ENCODE results near the gene MYBL2.
A peak's percentile ranks its signal among the peaks of the same experiment; 100 is the strongest.

The MYBL2 gene

GRCh38 chr20:43723186-43723585 is 56.3 kb downstream of the MYBL2 start:
- no peak for DNase-seq (ENCODE audit: low spot score)

GRCh38 chr20:43723735-43724134 is 56.8 kb downstream of the MYBL2 start:
- DNase-seq (ENCODE audit: low spot score) = no peak

GRCh38 chr20:43724383-43724782 is 57.5 kb downstream of the MYBL2 start:
- no peak for DNase-seq (ENCODE audit: low spot score)

- no peak for DNase-seq (ENCODE audit: low spot score)
These were observed 58.8 kb downstream of the MYBL2 start for GRCh38 chr20:43725666-43726065.

- DNase-seq (ENCODE audit: low spot score) = no peak
These were observed 59.4 kb downstream of the MYBL2 start for GRCh38 chr20:43726333-43726732.

- DNase-seq (ENCODE audit: low spot score) = no peak
These were observed 60.0 kb downstream of the MYBL2 start, which contains the start of gene GTSF1L for GRCh38 chr20:43726811-43727338. TSS of gene GTSF1L (minus strand) at chr20:43727002. CDS start at chr20:43726694, 308 bp downstream.

- no peak for DNase-seq (ENCODE audit: low spot score)
These were observed 61.2 kb downstream of the MYBL2 start for GRCh38 chr20:43727980-43728590.

- no peak for DNase-seq (ENCODE audit: low spot score)
These were observed 61.9 kb downstream of the MYBL2 start for GRCh38 chr20:43728686-43729255.

GRCh38 chr20:43731469-43731868 is 64.6 kb downstream of the MYBL2 start:
- no peak for DNase-seq (ENCODE audit: low spot score)

- no peak for DNase-seq (ENCODE audit: low spot score)
These were observed 65.0 kb downstream of the MYBL2 start for GRCh38 chr20:43731927-43732326.

- no peak for DNase-seq (ENCODE audit: low spot score)
These were observed 69.8 kb downstream of the MYBL2 start for GRCh38 chr20:43736588-43737158.

- DNase-seq (ENCODE audit: low spot score) = no peak
These were observed 71.0 kb downstream of the MYBL2 start for GRCh38 chr20:43737925-43738324.

GRCh38 chr20:43739148-43739749 is 72.3 kb downstream of the MYBL2 start:
- no peak for DNase-seq (ENCODE audit: low spot score)

GRCh38 chr20:43740642-43741041 is 73.7 kb downstream of the MYBL2 start:
- no peak for DNase-seq (ENCODE audit: low spot score)

- no peak for DNase-seq (ENCODE audit: low spot score)
These were observed 77.3 kb downstream of the MYBL2 start for GRCh38 chr20:43744151-43744611.

- DNase-seq (ENCODE audit: low spot score) = no peak
These were observed 78.2 kb downstream of the MYBL2 start for GRCh38 chr20:43744966-43745730.

- DNase-seq (ENCODE audit: low spot score) = no peak
These were observed 79.6 kb downstream of the MYBL2 start for GRCh38 chr20:43746344-43747137.

- no peak for DNase-seq (ENCODE audit: low spot score)
These were observed 81.4 kb downstream of the MYBL2 start for GRCh38 chr20:43748274-43748673.

GRCh38 chr20:43749734-43750294 is 82.9 kb downstream of the MYBL2 start:
- DNase-seq (ENCODE audit: low spot score) = peak; percentile 94

GRCh38 chr20:43750774-43751166 is 83.9 kb downstream of the MYBL2 start:
- DNase-seq (ENCODE audit: low spot score) = no peak
